Adrenal gland (tissue), 19 donors: ENCODE results near the gene PRR23C. TPM values are rescaled to one million over a fixed set of nuclear protein-coding genes. Genes with fewer than 3 reads are reported as not detected.

ENCODE experiments used
- DNase-seq, 7 donors: peaks; one replicate each; pipeline ENCODE4 v3.0.0-alpha.2; 2019 to 2020
- H3K27ac ChIP-seq, 5 donors: fragments of 200-600 bp; sonication (generic) in 4 of 5; 1 replicate in 3 of 5; 2 replicates in 2 of 5; pipeline versions ENCODE4 v1.5.1 to v1.8.0; 2016 to 2020; ENCODE audit warnings: mild to moderate bottlenecking in 1 of 5
- H3K27me3 ChIP-seq: fragments of 200-600 bp; 2 replicates; pipeline ENCODE4 v1.8.0; 2021
- H3K36me3 ChIP-seq, 2 donors: fragments of 200-600 bp; replicated peaks in 1 of 2; 1 replicate in 1 of 2; 2 replicates in 1 of 2; pipeline versions ENCODE4 v1.5.1 to v1.8.0; 2018 to 2022
- H3K4me1 ChIP-seq, 2 donors: fragments of 200-600 bp; replicated peaks in 1 of 2; 1 replicate in 1 of 2; 2 replicates in 1 of 2; pipeline versions ENCODE4 v1.5.1 to v1.8.0; 2018 to 2021
- H3K4me3 ChIP-seq, 4 donors: fragments of 200-600 bp; sonication (generic) in 3 of 4; one replicate each; pipeline ENCODE4 v1.5.1; 2016 to 2018
- H3K9me3 ChIP-seq, 3 donors: fragments of 200-600 bp; sonication (generic) in 1 of 3; replicated peaks in 1 of 3; 1 replicate in 2 of 3; 2 replicates in 1 of 3; pipeline versions ENCODE4 v1.5.1 to v1.8.0; 2016 to 2021
- POLR2A ChIP-seq, 2 donors: fragments of 450-650 bp; IDR thresholded peaks; one replicate each; pipeline ENCODE4 v1.6.1; 2017; ENCODE audit warnings: antibody characterized with exemption in 2 of 2, mild to moderate bottlenecking in 2 of 2, moderate library complexity in 1 of 2
- WGBS, 4 donors: extraction: QIAGEN DNeasy Blood & Tissue Kit in 2 of 4; methylation state at CpG; one replicate each; pipeline versions ENCODE4 v1.1.5 to v1.1.7; 2013 to 2017; 5-methylcytosine and 5-hydroxymethylcytosine counted together
- intact Hi-C, 2 donors: fragments of 100-400 bp; cut with DNase I; formaldehyde crosslinking; loops; one replicate each; pipeline versions ENCODE4 v1.14.1 to v1.15.0; 2022 to 2023
- long read RNA-seq, 10 donors: library from polyadenylated mRNA in 3 of 10; unstranded in 2 of 10; stranded (forward) in 1 of 10; transcript quantifications; one replicate each; pipeline ENCODE4 v2.0.0 and lab custom pipeline, GENCODE V29; 2021 to 2026
- polyA plus RNA-seq, 3 donors: library from polyadenylated mRNA; stranded (reverse); fragments of 200-250 nt in 2 of 3; fragments of 350-450 nt in 1 of 3; fragmentation: Illumina TruSeq in 1 of 3; extraction: RNeasy Lipid Tissue Mini Kit (QIAGEN cat#74804) in 1 of 3; gene quantifications; one replicate each; pipeline ENCODE4 v1.2.3, GENCODE V29; 2013 to 2014
- total RNA-seq, 9 donors: library from RNA; depleted of rRNA in 4 of 9; stranded (reverse); fragments of >200 nt in 4 of 9; fragments of 120-200 nt in 1 of 9; fragmentation: NEBNext Ultra II Directional in 1 of 9; extraction: Animal tissue kit (Norgen Biotek cat#: 25700) in 1 of 9; gene quantifications; one replicate each; pipeline versions ENCODE4 v1.1.0 to v1.2.4, GENCODE V29; 2013 to 2023
- TF ChIP-seq, protein P1 (sequence below), 6 experiments: fragments of 450-650 bp in 4 of 6; fragments of 200-600 bp in 2 of 6; sonication (generic) in 1 of 6; IDR thresholded peaks; 1 replicate in 5 of 6; 2 replicates in 1 of 6; pipeline versions ENCODE4 v1.5.1 to v1.8.0; 2016 to 2021; ENCODE audit warnings: antibody characterized with exemption in 6 of 6, mild to moderate bottlenecking in 2 of 6, moderate library complexity in 1 of 6
- donor health status: healthy with polysubstance abuse.
- donor health status: Bipolar disorder and iron deficiency.
- donor health status: DM: yes; HTN: yes; CAD: no.
- donor health status: DM: no; HTN: no; CAD: no.
- donor health status: DM: no; HTN: no; CAD: no.
- donor health status: DM: yes; HTN: yes; CAD: no.

PRR23C gene
- total RNA-seq (not detected), polyA plus RNA-seq (not detected)
- long read RNA-seq, donor 1, result 0 reads
- long read RNA-seq, donor 2, result 0 reads
- long read RNA-seq, donor 3, result 0 reads
- long read RNA-seq, donor 4, result 0 reads
- long read RNA-seq, donor 5, result 0 reads
- long read RNA-seq, donor 6, result 0 reads
- long read RNA-seq, donor 7, result 0 reads
- long read RNA-seq, donor 8, result 0 reads
- long read RNA-seq, donor 9, result 0 reads
- long read RNA-seq, donor 10, result 0 reads

DNA sequence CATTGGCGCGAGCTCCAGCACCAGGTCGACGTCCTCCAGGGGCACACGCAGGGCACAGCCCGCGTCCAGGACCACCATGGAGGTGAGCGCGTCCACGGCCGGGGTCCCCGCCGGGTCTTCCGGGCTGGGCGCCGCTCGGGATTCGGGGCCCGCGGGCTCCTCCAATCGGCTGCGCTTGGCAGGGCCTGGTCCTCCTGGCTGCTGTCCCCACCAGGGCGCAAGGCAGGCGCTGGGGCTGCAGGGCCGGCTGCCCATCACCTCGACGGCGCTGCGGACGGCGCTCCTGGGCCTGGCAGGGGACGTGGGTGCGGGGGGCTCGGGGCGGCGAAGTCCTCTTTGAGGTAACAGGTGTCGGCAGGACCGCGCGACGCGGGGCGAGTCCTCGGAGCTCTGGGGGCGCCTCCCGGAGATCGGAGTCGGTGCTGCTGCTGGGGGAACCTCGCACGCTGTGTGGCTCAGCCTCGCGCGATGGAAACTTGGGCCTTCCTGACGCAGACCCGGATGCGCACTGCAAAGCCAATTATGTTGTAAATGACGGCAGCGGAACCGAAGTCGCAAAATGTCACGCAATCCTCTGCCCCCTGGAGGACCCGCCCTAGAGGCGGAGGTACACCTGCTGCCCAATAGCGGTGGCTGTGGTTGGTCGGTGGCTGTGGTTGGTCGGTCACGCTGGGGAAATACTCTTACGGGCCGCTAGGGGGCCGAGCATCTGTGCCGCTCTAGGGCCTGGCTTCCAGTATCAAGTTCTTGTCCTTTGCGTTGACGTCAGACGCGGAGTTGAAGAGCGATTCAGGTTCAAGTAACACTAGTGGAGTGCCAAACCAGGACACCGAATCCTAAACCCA lies at the start of gene PRR23C:
Gene PRR23C, minus strand, starts transcription at position 527 of the 845 bp plus-strand sequence. Its CDS starts 272 bp downstream, at position 255.
- H3K9me3 ChIP-seq, result no peaks in the 10 kb centered on the region
- no peak within 1 kb of the TSS for H3K27ac ChIP-seq
- H3K27me3 ChIP-seq, result no peaks in the 10 kb centered on the region
- no peaks in the 10 kb centered on the region for H3K36me3 ChIP-seq
- intact Hi-C loops, result no loop called here
- H3K4me1 ChIP-seq, result no peaks in the 10 kb centered on the region
- TF ChIP-seq, protein P1, sequence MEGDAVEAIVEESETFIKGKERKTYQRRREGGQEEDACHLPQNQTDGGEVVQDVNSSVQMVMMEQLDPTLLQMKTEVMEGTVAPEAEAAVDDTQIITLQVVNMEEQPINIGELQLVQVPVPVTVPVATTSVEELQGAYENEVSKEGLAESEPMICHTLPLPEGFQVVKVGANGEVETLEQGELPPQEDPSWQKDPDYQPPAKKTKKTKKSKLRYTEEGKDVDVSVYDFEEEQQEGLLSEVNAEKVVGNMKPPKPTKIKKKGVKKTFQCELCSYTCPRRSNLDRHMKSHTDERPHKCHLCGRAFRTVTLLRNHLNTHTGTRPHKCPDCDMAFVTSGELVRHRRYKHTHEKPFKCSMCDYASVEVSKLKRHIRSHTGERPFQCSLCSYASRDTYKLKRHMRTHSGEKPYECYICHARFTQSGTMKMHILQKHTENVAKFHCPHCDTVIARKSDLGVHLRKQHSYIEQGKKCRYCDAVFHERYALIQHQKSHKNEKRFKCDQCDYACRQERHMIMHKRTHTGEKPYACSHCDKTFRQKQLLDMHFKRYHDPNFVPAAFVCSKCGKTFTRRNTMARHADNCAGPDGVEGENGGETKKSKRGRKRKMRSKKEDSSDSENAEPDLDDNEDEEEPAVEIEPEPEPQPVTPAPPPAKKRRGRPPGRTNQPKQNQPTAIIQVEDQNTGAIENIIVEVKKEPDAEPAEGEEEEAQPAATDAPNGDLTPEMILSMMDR (IDR thresholded peaks at IDR 0.05), result no peak
- TF ChIP-seq POLR2A (IDR thresholded peaks at IDR 0.05), result no peak
- no peak within 1 kb of the TSS for H3K4me3 ChIP-seq
- DNase-seq, result no peak
- 51 to 85% (median 60%) methylated on average over 31 to 77 of the region's 77 CpGs for WGBS, 4 donors

GRCh38 chr3:139093840-139094239 lies 49.1 kb upstream of the PRR23C start:
- Histone ChIP-seq H3K36me3 (no peaks in the 10 kb centered on the region), H3K4me3 (no peak overlapping the region), H3K4me1 (no peaks in the 10 kb centered on the region), H3K27me3 (no peaks in the 10 kb centered on the region), H3K27ac (no peak overlapping the region), H3K9me3 (peaks cover 0 to 3% (median 0%) of the 10 kb centered on the region in 3 donors)
- no peak for DNase-seq
- intact Hi-C loops, result no loop called here
- 71 to 83% (median 77%) methylated on average over 1 of the region's 1 CpG; no CpG with 5 or more reads in 1 of the 4 donors for WGBS, 4 donors
- TF ChIP-seq, protein P1 (IDR thresholded peaks at IDR 0.05), result no peak
- no peak for TF ChIP-seq POLR2A (IDR thresholded peaks at IDR 0.05)

DNA sequence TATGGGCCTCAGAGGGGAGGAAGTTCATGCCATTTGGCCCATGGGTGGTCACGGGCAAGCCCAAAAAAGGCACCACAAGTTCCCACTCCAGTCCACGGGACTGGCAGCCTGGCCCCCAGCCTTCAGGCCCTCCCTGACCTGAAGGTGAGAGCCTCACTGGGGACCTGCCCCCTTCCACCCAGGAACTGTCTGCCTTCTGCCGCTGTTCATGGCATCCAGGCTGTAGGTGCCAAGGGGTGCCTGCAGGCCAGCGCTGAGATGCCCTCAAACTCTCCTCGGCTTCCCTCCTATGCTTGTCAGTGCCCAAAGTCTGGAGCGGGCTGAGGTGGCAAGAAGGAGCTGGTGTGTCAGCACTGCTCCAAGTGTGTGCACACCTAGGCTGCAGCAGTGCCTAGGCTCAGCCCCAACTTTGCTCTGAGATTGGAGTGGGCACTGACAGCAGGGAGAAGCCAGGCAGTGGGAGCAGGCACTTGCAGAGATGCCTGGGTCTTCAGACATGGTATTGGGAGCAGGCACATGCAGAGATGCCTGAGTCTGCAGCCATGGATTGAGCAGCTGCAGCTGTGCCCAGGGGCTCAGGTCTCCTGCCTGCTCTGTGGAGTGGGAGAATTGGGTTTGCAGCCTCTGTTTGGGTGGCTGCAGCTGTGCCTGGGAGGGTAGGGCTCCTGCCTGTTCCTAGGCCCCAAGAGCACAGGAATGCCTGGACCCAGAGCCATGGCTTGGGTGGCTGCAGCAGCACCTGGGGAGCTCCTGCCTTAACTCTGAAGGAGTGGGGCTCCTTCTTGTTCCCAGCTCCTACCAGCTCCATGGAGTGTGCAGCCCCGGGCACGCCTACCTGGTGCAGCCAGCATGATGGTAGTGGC lies 44.0 kb upstream of the PRR23C start:
- Histone ChIP-seq H3K27me3 (no peaks in the 10 kb centered on the region), H3K9me3 (no peaks in the 10 kb centered on the region), H3K4me1 (no peaks in the 10 kb centered on the region), H3K36me3 (no peaks in the 10 kb centered on the region), H3K27ac (no peak overlapping the region), H3K4me3 (no peak overlapping the region)
- DNase-seq, result no peak
- intact Hi-C loops, result no loop called here
- WGBS, 4 donors, result 82 to 88% (median 86%) methylated on average over 6 to 8 of the region's 8 CpGs
- TF ChIP-seq, protein P1 (IDR thresholded peaks at IDR 0.05), result no peak
- TF ChIP-seq POLR2A (IDR thresholded peaks at IDR 0.05), result no peak

- Histone ChIP-seq H3K36me3 (no peaks in the 10 kb centered on the region), H3K27me3 (no peaks in the 10 kb centered on the region), H3K4me3 (no peak overlapping the region), H3K27ac (no peak overlapping the region), H3K4me1 (no peaks in the 10 kb centered on the region), H3K9me3 (no peaks in the 10 kb centered on the region)
- intact Hi-C loops, result no loop called here
- DNase-seq, result no peak
- TF ChIP-seq POLR2A (IDR thresholded peaks at IDR 0.05), result no peak
- TF ChIP-seq, protein P1 (IDR thresholded peaks at IDR 0.05), result no peak
- WGBS, 4 donors, result 77 to 91% (median 81%) methylated on average over 4 of the region's 4 CpGs
Measured at GRCh38 chr3:139087621-139088020, 42.9 kb upstream of the PRR23C start.
